HEK293 (cell line): ENCODE data around the gene FAM168B.

Source experiments
- CTCF ChIA-PET: fragments of 350-600 bp; formaldehyde crosslinking; extraction: SDS; loops from one replicate; lab custom pipeline; 2021; ENCODE audit warnings: antibody characterized with exemption; lab: Yijun Ruan, JAX
- POLR2A ChIA-PET: fragments of 300-600 bp; formaldehyde crosslinking; extraction: SDS; loops from one replicate; lab custom pipeline; 2020; ENCODE audit warnings: antibody characterized with exemption, inconsistent platforms; lab: Yijun Ruan, JAX
- H3K27ac ChIP-seq: fragments of 200-500 bp; sonication (Bioruptor generic); 2 replicates; pipeline ENCODE4 v1.5.1; 2014; ENCODE audit warnings: low read depth, low read length, control low read depth, inconsistent platforms; ENCODE audit errors: extremely low read depth
- H3K36me3 ChIP-seq, 2 experiments: fragments of 200-500 bp in 1 of 2; sonication (Bioruptor generic) in 1 of 2; 1 replicate in 1 of 2; 2 replicates in 1 of 2; pipeline ENCODE4 v1.5.1; 2014 to 2017; ENCODE audit warnings: inconsistent platforms in 2 of 2, low read length in 2 of 2; ENCODE audit not compliant: control insufficient read depth in 2 of 2, insufficient read depth in 1 of 2
- H3K4me1 ChIP-seq: fragments of 200-500 bp; sonication (Bioruptor generic); 2 replicates; pipeline ENCODE4 v1.5.1; 2014; ENCODE audit warnings: mild to moderate bottlenecking, low read length, inconsistent platforms; ENCODE audit not compliant: control insufficient read depth, insufficient read depth
- H3K4me3 ChIP-seq: 2 replicates; pipeline ENCODE4 v1.5.1; 2011; ENCODE audit warnings: low read depth, mild to moderate bottlenecking, control low read depth, low read length, moderate library complexity
- H3K9me3 ChIP-seq: fragments of 200-500 bp; sonication (Bioruptor generic); 2 replicates; pipeline ENCODE4 v1.5.1; 2014; ENCODE audit warnings: low read depth, low read length, inconsistent platforms; ENCODE audit not compliant: control insufficient read depth, insufficient read depth
- BCL11A ChIP-seq: fragments of 450-650 bp; formaldehyde crosslinking; IDR thresholded peaks from 2 replicates; pipeline ENCODE4 v1.5.1; 2016; ENCODE audit warnings: low read depth, missing biosample characterization, missing genetic modification characterization
- INSM2 ChIP-seq: fragments of 450-650 bp; formaldehyde crosslinking; IDR thresholded peaks from 2 replicates; pipeline ENCODE4 v1.5.1; 2016; ENCODE audit warnings: missing biosample characterization, missing genetic modification characterization
- KLF8 ChIP-seq: fragments of 450-650 bp; formaldehyde crosslinking; IDR thresholded peaks from 2 replicates; pipeline ENCODE4 v1.5.1; 2016; ENCODE audit warnings: missing biosample characterization, missing genetic modification characterization
- OSR2 ChIP-seq: fragments of 450-650 bp; formaldehyde crosslinking; IDR thresholded peaks from 2 replicates; pipeline ENCODE4 v1.5.1; 2016; ENCODE audit warnings: missing biosample characterization, missing genetic modification characterization
- PBX3 ChIP-seq: sonication (generic); formaldehyde crosslinking; IDR thresholded peaks from 2 replicates; pipeline ENCODE4 v1.8.1; 2022; ENCODE audit warnings: mild to moderate bottlenecking, moderate library complexity, missing genetic modification reagents
- SP3 ChIP-seq: fragments of 450-650 bp; formaldehyde crosslinking; IDR thresholded peaks from 2 replicates; pipeline ENCODE4 v1.5.1; 2016; ENCODE audit warnings: missing biosample characterization, missing genetic modification characterization
- ZBTB17 ChIP-seq: fragments of 450-650 bp; formaldehyde crosslinking; IDR thresholded peaks from 2 replicates; pipeline ENCODE4 v1.5.1; 2016; ENCODE audit warnings: missing biosample characterization, missing genetic modification characterization
- ZFP3 ChIP-seq: fragments of 450-650 bp; formaldehyde crosslinking; IDR thresholded peaks from 2 replicates; pipeline ENCODE4 v1.5.1; 2016; ENCODE audit warnings: low read depth, missing biosample characterization, missing genetic modification characterization
- ZFP69B ChIP-seq: fragments of 450-650 bp; formaldehyde crosslinking; IDR thresholded peaks from 2 replicates; pipeline ENCODE4 v1.5.1; 2016; ENCODE audit warnings: missing biosample characterization, missing genetic modification characterization
- ZNF10 ChIP-seq: fragments of 450-650 bp; formaldehyde crosslinking; IDR thresholded peaks from 2 replicates; pipeline ENCODE4 v1.5.1; 2017; ENCODE audit warnings: missing biosample characterization, missing genetic modification characterization
- ZNF121 ChIP-seq: fragments of 450-650 bp; formaldehyde crosslinking; IDR thresholded peaks from 2 replicates; pipeline ENCODE4 v1.5.1; 2016; ENCODE audit warnings: missing biosample characterization, missing genetic modification characterization
- ZNF19 ChIP-seq: fragments of 450-650 bp; formaldehyde crosslinking; IDR thresholded peaks from 2 replicates; pipeline ENCODE4; 2016; ENCODE audit warnings: missing biosample characterization, missing genetic modification characterization, low read depth
- ZNF2 ChIP-seq: fragments of 450-650 bp; formaldehyde crosslinking; IDR thresholded peaks from 2 replicates; pipeline ENCODE4 v1.5.1; 2016; ENCODE audit warnings: missing biosample characterization, missing genetic modification characterization
- ZNF202 ChIP-seq: fragments of 450-650 bp; formaldehyde crosslinking; IDR thresholded peaks from 2 replicates; pipeline ENCODE4 v1.5.1; 2016; ENCODE audit warnings: missing biosample characterization, missing genetic modification characterization, borderline replicate concordance
- ZNF302 ChIP-seq: fragments of 450-650 bp; formaldehyde crosslinking; IDR thresholded peaks from 2 replicates; pipeline ENCODE4 v1.5.1; 2016; ENCODE audit warnings: missing biosample characterization, missing genetic modification characterization, low read depth
- ZNF394 ChIP-seq: fragments of 450-650 bp; formaldehyde crosslinking; IDR thresholded peaks from 2 replicates; pipeline ENCODE4 v1.5.1; 2016; ENCODE audit warnings: missing biosample characterization, missing genetic modification characterization, mild to moderate bottlenecking, moderate library complexity, borderline replicate concordance
- ZNF398 ChIP-seq: fragments of 450-650 bp; formaldehyde crosslinking; IDR thresholded peaks from 2 replicates; pipeline ENCODE4 v1.5.1; 2017; ENCODE audit warnings: missing biosample characterization, missing genetic modification characterization
- ZNF530 ChIP-seq: fragments of 450-650 bp; formaldehyde crosslinking; IDR thresholded peaks from 2 replicates; pipeline ENCODE4 v1.5.1; 2016; ENCODE audit warnings: low read depth, missing biosample characterization, missing genetic modification characterization
- ZNF560 ChIP-seq: fragments of 450-650 bp; formaldehyde crosslinking; IDR thresholded peaks from 2 replicates; pipeline ENCODE4 v1.5.1; 2017; ENCODE audit warnings: missing biosample characterization, missing genetic modification characterization, borderline replicate concordance
- ZNF561 ChIP-seq: fragments of 450-650 bp; IDR thresholded peaks from 2 replicates; pipeline ENCODE4 v1.5.1; 2018; ENCODE audit warnings: missing biosample characterization, missing genetic modification characterization, borderline replicate concordance
- ZNF658 ChIP-seq: fragments of 450-650 bp; formaldehyde crosslinking; IDR thresholded peaks from 2 replicates; pipeline ENCODE4; 2016; ENCODE audit warnings: missing biosample characterization, missing genetic modification characterization
- ZNF660 ChIP-seq: fragments of 450-650 bp; IDR thresholded peaks from 2 replicates; pipeline ENCODE4 v1.5.1; 2018; ENCODE audit warnings: missing biosample characterization, mild to moderate bottlenecking, missing genetic modification characterization
- ZNF701 ChIP-seq: fragments of 450-650 bp; formaldehyde crosslinking; IDR thresholded peaks from 2 replicates; pipeline ENCODE4 v1.5.1; 2016; ENCODE audit warnings: missing biosample characterization, missing genetic modification characterization
- ZNF768 ChIP-seq: fragments of 450-650 bp; formaldehyde crosslinking; IDR thresholded peaks from 2 replicates; pipeline ENCODE4 v1.5.1; 2018; ENCODE audit warnings: missing biosample characterization, mild to moderate bottlenecking, missing genetic modification characterization
- ZSCAN23 ChIP-seq: fragments of 450-650 bp; formaldehyde crosslinking; IDR thresholded peaks from 2 replicates; pipeline ENCODE4 v1.5.1; 2016; ENCODE audit warnings: missing biosample characterization, missing genetic modification characterization

Gene FAM168B

GRCh38 chr2:131031431-131031841 lies 61.8 kb downstream of the FAM168B start (continued):
- no peak for TF ChIP-seq INSM2
- no peak for TF ChIP-seq ZNF121 (tag by site-specific recombination)
- no peak for TF ChIP-seq ZNF530
- TF ChIP-seq ZFP69B (tag by site-specific recombination), result no peak
- TF ChIP-seq ZNF2, result no peak
- no peak for TF ChIP-seq ZNF202 (tag by site-specific recombination)
- TF ChIP-seq KLF8 (tag by site-specific recombination), result no peak
- no peak for TF ChIP-seq ZNF394 (tag by site-specific recombination)
- no peak for TF ChIP-seq ZNF398 (tag by site-specific recombination)

GRCh38 chr2:131030478-131030971 lies 62.7 kb downstream of the FAM168B start:
- CTCF ChIA-PET, result no interaction called here
- Histone ChIP-seq H3K27ac (no peak overlapping the region), H3K4me3 (no peak overlapping the region), H3K36me3 (no peaks in the 10 kb centered on the region), H3K4me1 (no peaks in the 10 kb centered on the region; the same call in 1 of the 2 replicates), H3K9me3 (no peaks in the 10 kb centered on the region)
- no peak for TF ChIP-seq ZNF660 (tag by site-specific recombination)
- TF ChIP-seq PBX3 (CRISPR knock-in tag), result no peak
- TF ChIP-seq ZFP3 (tag by site-specific recombination), result no peak
- no peak for TF ChIP-seq ZNF19 (tag by site-specific recombination)
- TF ChIP-seq ZNF701, result no peak
- TF ChIP-seq INSM2, result no peak
- no peak for TF ChIP-seq ZNF10 (tag by site-specific recombination)
- no peak for TF ChIP-seq ZBTB17 (tag by site-specific recombination)
- no peak for TF ChIP-seq ZNF768 (tag by site-specific recombination)
- TF ChIP-seq ZNF560 (tag by site-specific recombination), result no peak
- no peak for TF ChIP-seq ZSCAN23 (tag by site-specific recombination)
- TF ChIP-seq OSR2, result no peak
- no peak for TF ChIP-seq ZNF658 (tag by site-specific recombination)
- no peak for TF ChIP-seq ZNF202 (tag by site-specific recombination)
- no peak for TF ChIP-seq SP3 (tag by site-specific recombination)
- no peak for TF ChIP-seq ZNF121 (tag by site-specific recombination)
- no peak for TF ChIP-seq BCL11A (tag by site-specific recombination)
- no peak for TF ChIP-seq ZFP69B (tag by site-specific recombination)
- TF ChIP-seq ZNF302 (tag by site-specific recombination), result no peak
- no peak for TF ChIP-seq ZNF561 (tag by site-specific recombination)
- POLR2A ChIA-PET, result no interaction called here
